ENCODE measurements around the gene FOXS1.

Gene FOXS1

DNA sequence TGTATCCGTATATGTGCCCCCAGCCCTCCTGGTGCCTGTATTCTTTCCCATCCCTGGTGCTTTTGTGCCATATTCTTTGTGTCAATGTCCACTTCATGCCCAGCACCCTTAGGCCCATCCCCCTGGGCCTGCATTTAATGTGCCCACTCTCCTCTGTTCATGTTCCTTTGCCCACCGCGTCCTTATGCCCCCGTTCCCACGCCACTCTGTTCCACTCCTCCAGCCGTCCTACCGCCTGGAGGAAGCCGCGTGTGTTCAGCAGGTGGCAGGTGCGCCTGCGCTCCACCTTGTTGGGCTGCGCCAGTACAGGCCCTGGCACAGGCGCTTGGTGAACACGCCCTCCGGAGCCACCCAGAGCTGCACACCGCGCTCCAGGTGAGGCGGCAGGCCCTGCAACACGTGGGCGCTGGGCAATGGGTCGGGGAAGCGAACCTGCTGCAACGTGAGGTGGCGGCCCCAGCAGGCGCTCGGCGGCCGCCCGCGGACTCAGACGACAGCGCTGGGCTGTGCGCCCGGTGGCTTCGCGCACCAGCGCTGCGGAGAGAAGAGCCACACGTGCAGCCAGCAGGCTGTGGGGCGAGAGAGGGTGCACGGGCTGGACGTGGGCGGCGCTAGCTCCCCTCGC lies 4.0 kb upstream of the FOXS1 start:
- Histone ChIP-seq H3K4me2 (ENCODE audit: low read depth, low read length, poor library complexity, severe bottlenecking) (no peak overlapping the region), H3F3A (ENCODE audit: low read depth) (no peaks in the 10 kb centered on the region), H3K9me3 (ENCODE audit: insufficient read depth, low read depth, low read length) (no peaks in the 10 kb centered on the region), H3K36me3 (ENCODE audit: insufficient read depth, low read length) (no peaks in the 10 kb centered on the region), H3K4me1 (ENCODE audit: insufficient read depth, low read length, poor library complexity, severe bottlenecking) (peaks cover 10% of the 10 kb centered on the region), H4K20me1 (ENCODE audit: insufficient read depth, low read length, poor library complexity, severe bottlenecking) (no peaks in the 10 kb centered on the region), H3K9me2 (replicated peaks; ENCODE audit: low read depth, low read length) (no peaks in the 10 kb centered on the region), H2AFZ (ENCODE audit: low read length) (no peak overlapping the region), H3K79me2 (ENCODE audit: insufficient read depth, low read length) (no peaks in the 10 kb centered on the region), H3K9ac (ENCODE audit: low read depth, low read length, poor library complexity, severe bottlenecking) (no peak overlapping the region), H3K27me3 (ENCODE audit: insufficient read depth, low read length, poor library complexity, severe bottlenecking) (no peaks in the 10 kb centered on the region), H3K4me3 (ENCODE audit: low read length, poor library complexity, severe bottlenecking) (no peak overlapping the region)
- TF ChIP-seq, protein P1, sequence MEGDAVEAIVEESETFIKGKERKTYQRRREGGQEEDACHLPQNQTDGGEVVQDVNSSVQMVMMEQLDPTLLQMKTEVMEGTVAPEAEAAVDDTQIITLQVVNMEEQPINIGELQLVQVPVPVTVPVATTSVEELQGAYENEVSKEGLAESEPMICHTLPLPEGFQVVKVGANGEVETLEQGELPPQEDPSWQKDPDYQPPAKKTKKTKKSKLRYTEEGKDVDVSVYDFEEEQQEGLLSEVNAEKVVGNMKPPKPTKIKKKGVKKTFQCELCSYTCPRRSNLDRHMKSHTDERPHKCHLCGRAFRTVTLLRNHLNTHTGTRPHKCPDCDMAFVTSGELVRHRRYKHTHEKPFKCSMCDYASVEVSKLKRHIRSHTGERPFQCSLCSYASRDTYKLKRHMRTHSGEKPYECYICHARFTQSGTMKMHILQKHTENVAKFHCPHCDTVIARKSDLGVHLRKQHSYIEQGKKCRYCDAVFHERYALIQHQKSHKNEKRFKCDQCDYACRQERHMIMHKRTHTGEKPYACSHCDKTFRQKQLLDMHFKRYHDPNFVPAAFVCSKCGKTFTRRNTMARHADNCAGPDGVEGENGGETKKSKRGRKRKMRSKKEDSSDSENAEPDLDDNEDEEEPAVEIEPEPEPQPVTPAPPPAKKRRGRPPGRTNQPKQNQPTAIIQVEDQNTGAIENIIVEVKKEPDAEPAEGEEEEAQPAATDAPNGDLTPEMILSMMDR (conservative IDR thresholded peaks at IDR 0.05; ENCODE audit: low read length), result no peak
- TF ChIP-seq EZH2phosphoT487 (IDR thresholded peaks at IDR 0.05; ENCODE audit: borderline replicate concordance), result no peak

DNA sequence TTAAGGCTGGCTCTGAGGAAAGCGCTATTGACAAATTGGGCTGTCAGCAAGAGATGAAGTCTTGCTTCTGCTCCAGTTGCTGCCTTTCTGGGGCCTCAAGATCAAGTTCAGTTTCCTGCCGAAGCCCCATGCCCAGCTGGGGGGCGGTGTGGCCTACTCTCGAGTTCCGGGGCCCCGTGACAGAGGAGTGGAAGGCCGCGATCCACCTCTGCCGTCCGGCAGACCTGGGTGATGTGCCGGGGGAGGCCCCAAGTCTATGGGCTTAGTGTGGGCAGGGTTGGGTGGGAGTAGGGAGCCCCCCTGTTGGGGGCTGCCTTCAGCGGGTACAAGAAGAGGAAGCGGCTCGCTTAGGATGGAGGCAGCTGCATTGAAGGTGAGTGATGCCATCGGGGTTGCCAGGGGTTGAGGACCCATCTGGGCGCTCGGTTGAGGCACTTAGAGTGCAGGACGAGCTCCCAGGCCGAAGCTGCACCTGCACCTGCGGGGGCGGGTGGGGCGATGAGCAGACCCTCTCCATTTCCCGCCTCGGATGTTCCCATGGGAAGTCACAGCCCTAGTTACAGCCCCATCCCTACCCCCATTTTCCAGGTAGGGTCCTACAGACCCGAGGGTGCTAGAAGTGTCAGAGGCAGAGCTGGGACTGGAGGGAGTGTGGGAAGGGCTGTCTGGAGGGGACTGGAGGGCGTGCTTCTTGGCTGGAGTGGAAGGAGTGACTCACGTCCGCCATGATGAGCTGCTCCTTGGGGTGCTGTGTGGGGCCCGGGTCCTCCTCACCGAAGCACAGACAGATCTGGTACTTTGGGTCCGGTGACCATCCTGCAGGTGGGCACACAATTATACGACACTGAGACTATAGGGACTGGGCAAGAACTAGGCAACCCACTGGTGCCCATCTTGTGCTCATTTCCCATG lies 2.9 kb upstream of the FOXS1 start:
- H3F3A ChIP-seq (ENCODE audit: low read depth), result no peaks in the 10 kb centered on the region
- no peaks in the 10 kb centered on the region for H3K9me2 ChIP-seq (replicated peaks; ENCODE audit: low read depth, low read length)
- peaks cover 17% of the 10 kb centered on the region for H3K4me1 ChIP-seq (ENCODE audit: insufficient read depth, low read length, poor library complexity, severe bottlenecking)
- no peak overlapping the region for H3K4me2 ChIP-seq (ENCODE audit: low read depth, low read length, poor library complexity, severe bottlenecking)
- no peak overlapping the region for H3K4me3 ChIP-seq (ENCODE audit: low read length, poor library complexity, severe bottlenecking)
- no peak overlapping the region for H2AFZ ChIP-seq (ENCODE audit: low read length)
- H3K9me3 ChIP-seq (ENCODE audit: insufficient read depth, low read depth, low read length), result no peaks in the 10 kb centered on the region
- no peaks in the 10 kb centered on the region for H3K27me3 ChIP-seq (ENCODE audit: insufficient read depth, low read length, poor library complexity, severe bottlenecking)
- H4K20me1 ChIP-seq (ENCODE audit: insufficient read depth, low read length, poor library complexity, severe bottlenecking), result no peaks in the 10 kb centered on the region
- no peak overlapping the region for H3K9ac ChIP-seq (ENCODE audit: low read depth, low read length, poor library complexity, severe bottlenecking)
- no peaks in the 10 kb centered on the region for H3K79me2 ChIP-seq (ENCODE audit: insufficient read depth, low read length)
- TF ChIP-seq, protein P1 (conservative IDR thresholded peaks at IDR 0.05; ENCODE audit: low read length), result no peak
- TF ChIP-seq EZH2phosphoT487 (IDR thresholded peaks at IDR 0.05; ENCODE audit: borderline replicate concordance), result no peak
- no peaks in the 10 kb centered on the region for H3K36me3 ChIP-seq (ENCODE audit: insufficient read depth, low read length)

- Histone ChIP-seq H3K9me3 (ENCODE audit: insufficient read depth, low read depth, low read length) (no peaks in the 10 kb centered on the region), H3K27me3 (ENCODE audit: insufficient read depth, low read length, poor library complexity, severe bottlenecking) (no peaks in the 10 kb centered on the region), H3K9ac (ENCODE audit: low read depth, low read length, poor library complexity, severe bottlenecking) (no peak overlapping the region), H3K36me3 (ENCODE audit: insufficient read depth, low read length) (no peaks in the 10 kb centered on the region), H4K20me1 (ENCODE audit: insufficient read depth, low read length, poor library complexity, severe bottlenecking) (no peaks in the 10 kb centered on the region), H3K4me3 (ENCODE audit: low read length, poor library complexity, severe bottlenecking) (no peak overlapping the region), H2AFZ (ENCODE audit: low read length) (no peak overlapping the region), H3K79me2 (ENCODE audit: insufficient read depth, low read length) (no peaks in the 10 kb centered on the region), H3F3A (ENCODE audit: low read depth) (no peaks in the 10 kb centered on the region), H3K4me1 (ENCODE audit: insufficient read depth, low read length, poor library complexity, severe bottlenecking) (peaks cover 33% of the 10 kb centered on the region), H3K9me2 (replicated peaks; ENCODE audit: low read depth, low read length) (no peaks in the 10 kb centered on the region), H3K4me2 (ENCODE audit: low read depth, low read length, poor library complexity, severe bottlenecking) (no peak overlapping the region)
- no peak for TF ChIP-seq EZH2phosphoT487 (IDR thresholded peaks at IDR 0.05; ENCODE audit: borderline replicate concordance)
- TF ChIP-seq, protein P1 (conservative IDR thresholded peaks at IDR 0.05; ENCODE audit: low read length), result peak; percentile 11; the same call in 1 of the 2 replicates
Measured at GRCh38 chr20:31846793-31847138, 1.4 kb upstream of the FOXS1 start.
